GM12891 (cell line): ENCODE measurements around the gene HSPBP1.

Source experiments
- POLR2A ChIP-seq: IDR thresholded peaks from 2 replicates; pipeline ENCODE4 v1.6.1; 2011; ENCODE audit warnings: low read depth, low read length, control low read depth
- POLR2AphosphoS5 ChIP-seq: IDR thresholded peaks from 2 replicates; pipeline ENCODE4 v1.6.1; 2011; ENCODE audit warnings: low read depth, low read length, control low read depth
- SPI1 ChIP-seq: IDR thresholded peaks from 2 replicates; pipeline ENCODE4 v1.6.1; 2011; ENCODE audit warnings: low read depth, low read length, control low read depth
- TAF1 ChIP-seq: IDR thresholded peaks from 2 replicates; pipeline ENCODE4 v1.6.1; 2011; ENCODE audit warnings: low read depth, low read length, control low read depth

GRCh38 chr19:55305491-55305890, 25.6 kb upstream of the HSPBP1 start:
- TF ChIP-seq SPI1, result no peak
- TF ChIP-seq POLR2AphosphoS5, result no peak
- no peak for TF ChIP-seq POLR2A
- TF ChIP-seq TAF1, result no peak
